HG03103 (cell line): ENCODE results near the gene ZNF319.

Experiments used
- ATAC-seq: cut with Tn5 transposase; IDR thresholded peaks from one replicate; pipeline ENCODE4 v1.9.1; 2021; ENCODE audit warnings: low read depth; ENCODE audit not compliant: unreplicated experiment

The ZNF319 gene

GRCh38 chr16:57998992-57999365 is 1.5 kb downstream of the ZNF319 start:
- ATAC-seq = no peak

- ATAC-seq = no peak
These were observed 2.0 kb downstream of the ZNF319 start for GRCh38 chr16:57998486-57998885.

GRCh38 chr16:57997528-57998265 is 2.8 kb downstream of the ZNF319 start:
- ATAC-seq = no peak

DNA sequence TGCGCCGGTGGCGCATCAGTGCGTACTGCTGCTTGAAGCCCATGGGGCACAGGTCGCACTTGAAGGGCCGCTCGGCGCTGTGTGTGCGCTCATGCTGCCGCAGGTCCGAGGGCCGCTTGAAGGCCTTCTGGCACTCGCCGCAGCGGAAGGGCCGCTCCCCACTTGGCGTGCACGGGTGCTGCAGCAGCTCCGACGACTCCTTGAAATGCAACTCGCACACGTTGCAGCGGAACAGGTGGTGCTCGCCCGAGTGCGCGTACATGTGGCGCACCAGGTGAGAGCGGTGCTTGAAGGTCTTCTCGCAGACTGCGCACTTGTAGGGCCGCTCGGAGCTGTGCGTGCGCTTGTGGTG is 3.3 kb downstream of the ZNF319 start:
- ATAC-seq = no peak

GRCh38 chr16:57996406-57997175 is 3.9 kb downstream of the ZNF319 start:
- ATAC-seq = no peak

GRCh38 chr16:57995721-57996405 is 4.6 kb downstream of the ZNF319 start:
- no peak for ATAC-seq

GRCh38 chr16:57994778-57995177 is 5.7 kb downstream of the ZNF319 start:
- ATAC-seq = peak; percentile 72

GRCh38 chr16:57994361-57994760 is 6.1 kb downstream of the ZNF319 start:
- ATAC-seq = no peak

- ATAC-seq = no peak
These were observed 6.6 kb downstream of the ZNF319 start for GRCh38 chr16:57993897-57994296.

DNA sequence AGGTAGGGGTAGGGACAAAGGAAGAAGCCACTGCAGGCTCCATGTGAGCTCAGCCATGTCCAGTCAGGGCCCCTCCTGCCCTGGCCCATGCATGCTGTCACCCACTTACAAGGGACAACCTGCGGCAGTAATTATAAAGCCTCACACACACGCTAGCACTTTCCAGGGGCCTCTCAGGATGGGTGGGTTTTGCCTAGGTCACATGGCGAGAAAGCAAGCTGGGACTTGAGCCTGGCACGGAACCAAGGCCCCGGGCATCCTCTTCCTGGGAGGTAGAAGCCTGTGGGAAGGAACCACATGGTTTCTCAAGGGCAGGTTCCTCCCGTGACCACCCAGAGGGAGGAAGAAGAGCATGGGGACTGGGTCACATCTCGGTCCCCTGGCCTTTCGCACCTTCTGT is 7.0 kb downstream of the ZNF319 start:
- no peak for ATAC-seq

GRCh38 chr16:57992084-57992483 is 8.4 kb downstream of the ZNF319 start:
- ATAC-seq = no peak

DNA sequence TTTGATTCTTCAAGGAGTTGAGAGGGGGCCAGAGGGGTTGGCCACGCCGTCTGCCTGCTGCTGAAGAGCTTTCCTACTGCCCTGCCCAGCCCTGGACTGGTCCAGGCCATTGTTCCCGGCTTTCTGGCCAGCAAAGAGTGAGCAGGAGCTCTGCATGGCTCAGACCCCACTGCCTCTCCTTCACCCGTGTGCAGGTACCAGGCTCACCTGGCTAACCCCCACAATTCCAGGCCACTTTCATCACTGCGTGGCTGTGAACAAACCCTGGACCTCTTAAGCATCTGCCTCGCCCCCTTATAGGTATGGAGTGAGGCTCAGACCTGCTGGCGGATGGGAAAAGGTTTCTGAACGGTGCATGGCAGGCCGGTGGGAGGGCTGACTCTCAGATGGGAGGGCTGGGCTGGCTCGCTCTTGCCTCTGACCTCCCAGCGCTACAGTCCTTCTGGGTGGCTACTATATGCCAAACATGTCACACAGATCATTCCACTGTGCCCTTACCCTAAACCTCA is 8.9 kb downstream of the ZNF319 start:
- ATAC-seq = no peak

DNA sequence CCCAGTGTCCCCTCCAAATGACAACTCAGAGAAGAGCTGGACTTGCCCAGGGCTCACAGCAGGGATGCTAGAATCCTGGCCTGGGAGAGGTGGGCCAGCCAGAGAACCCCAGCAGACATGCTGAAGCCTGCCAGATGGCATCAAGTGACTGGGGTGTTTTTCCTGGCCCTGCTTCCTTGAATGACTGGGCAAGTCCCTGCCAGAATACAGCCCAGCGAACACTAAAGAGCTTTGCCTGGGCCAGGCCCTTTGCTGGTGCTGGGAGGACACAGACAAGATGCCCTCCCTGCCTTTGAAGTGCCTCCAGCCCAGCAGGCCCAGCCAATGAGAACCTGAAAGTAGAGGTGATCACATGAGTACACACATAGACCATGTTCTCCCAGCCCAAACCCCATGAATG is 11.5 kb downstream of the ZNF319 start:
- ATAC-seq = no peak

DNA sequence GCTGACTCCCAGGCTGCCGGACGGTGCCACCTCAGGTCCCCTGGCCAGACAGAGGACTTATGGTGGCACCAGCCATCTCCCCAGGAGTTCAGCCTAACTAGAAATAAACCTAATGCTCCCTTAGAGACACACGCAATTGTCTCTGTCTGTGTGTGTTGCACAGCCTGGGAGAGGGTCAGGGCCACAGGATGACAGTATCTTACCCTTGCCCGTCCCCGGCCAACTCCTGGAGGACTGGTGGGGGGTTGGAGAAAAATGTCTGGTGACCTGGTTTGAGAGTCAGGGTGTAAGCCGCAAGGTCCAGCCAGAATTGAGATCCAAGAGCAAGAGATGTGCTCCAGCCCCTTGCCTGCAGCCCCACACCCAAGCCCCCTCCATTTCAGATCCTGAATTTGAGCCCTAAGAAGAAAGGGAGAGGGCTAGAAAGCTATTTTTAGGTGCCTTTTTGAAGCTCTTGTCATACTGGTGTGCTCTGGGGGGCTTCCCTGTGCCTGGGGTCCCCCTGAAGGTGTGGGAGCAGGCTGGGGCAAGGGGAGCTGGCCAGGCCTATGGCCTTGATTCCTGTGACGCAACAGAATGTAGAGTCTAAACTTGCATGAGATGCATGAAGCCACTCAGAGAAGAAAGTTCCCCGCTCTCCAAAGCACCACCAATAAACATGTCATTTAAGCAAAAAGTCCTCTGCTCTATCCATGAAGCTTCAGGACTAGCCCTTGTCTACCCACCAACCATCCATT is 12.9 kb downstream of the ZNF319 start:
- ATAC-seq = no peak

- no peak for ATAC-seq
These were observed 14.3 kb downstream of the ZNF319 start for GRCh38 chr16:57986196-57986595.

GRCh38 chr16:57985204-57986181 is 15.0 kb downstream of the ZNF319 start:
- no peak for ATAC-seq

DNA sequence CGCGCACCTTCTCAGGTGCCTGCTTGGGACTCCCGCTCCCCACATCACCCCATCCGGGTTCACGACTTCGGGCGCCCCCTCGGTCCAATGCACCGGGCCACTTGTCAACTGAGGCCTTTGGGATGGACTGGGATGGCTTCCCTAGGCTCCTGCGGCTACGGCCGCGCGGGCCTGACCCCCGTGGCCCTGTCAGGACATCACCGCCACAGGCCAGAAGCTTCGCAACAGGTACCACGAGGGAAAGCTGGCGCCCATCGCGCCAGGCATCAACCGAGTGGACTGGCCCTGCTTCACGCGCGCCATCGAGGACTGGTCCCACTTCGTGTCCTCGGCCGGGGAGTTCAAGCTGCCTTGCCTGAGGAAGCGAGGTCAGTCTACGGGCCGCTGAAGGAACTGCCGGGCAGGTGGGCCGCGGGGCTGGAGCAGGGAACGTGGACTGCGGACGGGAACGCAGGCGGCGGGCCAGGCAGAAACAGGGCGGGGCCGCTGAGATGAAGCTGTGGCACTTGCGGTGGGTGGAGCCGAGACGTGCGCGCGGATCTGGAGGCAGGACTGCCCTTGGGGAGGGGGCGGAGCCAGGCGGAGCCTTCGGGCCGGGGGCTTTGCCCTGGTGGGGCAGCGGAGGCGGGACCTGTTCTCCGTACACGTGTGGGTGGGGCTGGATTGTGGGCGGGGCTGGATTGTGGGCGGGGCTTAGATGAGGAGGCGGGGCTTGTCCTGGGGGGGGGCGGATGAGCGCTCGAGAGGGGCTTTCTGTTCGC is 15.8 kb downstream of the ZNF319 start:
- peak; percentile 76 for ATAC-seq

DNA sequence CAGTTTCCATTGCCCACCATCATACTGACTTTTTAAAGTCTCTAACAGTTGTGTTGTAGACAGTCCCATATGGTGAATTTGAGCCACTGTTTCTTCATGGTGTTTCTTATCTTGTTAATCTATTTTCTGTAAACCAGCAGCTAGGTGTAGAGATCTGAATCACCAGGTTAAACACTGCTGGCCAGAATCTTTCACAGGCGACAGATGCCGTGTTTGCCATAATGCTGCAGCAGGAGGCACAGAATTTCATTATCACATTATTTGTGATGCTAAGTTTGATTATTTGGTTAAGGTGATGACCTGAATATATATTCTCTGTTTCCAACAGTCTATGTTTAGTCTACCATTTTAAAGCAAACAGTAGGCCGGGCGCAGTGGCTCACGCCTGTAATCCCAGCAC is 18.1 kb downstream of the ZNF319 start:
- no peak for ATAC-seq

GRCh38 chr16:57981636-57982035 is 18.8 kb downstream of the ZNF319 start:
- no peak for ATAC-seq
